ENCODE measurements around the gene CNTRL.

CNTRL gene

DNA sequence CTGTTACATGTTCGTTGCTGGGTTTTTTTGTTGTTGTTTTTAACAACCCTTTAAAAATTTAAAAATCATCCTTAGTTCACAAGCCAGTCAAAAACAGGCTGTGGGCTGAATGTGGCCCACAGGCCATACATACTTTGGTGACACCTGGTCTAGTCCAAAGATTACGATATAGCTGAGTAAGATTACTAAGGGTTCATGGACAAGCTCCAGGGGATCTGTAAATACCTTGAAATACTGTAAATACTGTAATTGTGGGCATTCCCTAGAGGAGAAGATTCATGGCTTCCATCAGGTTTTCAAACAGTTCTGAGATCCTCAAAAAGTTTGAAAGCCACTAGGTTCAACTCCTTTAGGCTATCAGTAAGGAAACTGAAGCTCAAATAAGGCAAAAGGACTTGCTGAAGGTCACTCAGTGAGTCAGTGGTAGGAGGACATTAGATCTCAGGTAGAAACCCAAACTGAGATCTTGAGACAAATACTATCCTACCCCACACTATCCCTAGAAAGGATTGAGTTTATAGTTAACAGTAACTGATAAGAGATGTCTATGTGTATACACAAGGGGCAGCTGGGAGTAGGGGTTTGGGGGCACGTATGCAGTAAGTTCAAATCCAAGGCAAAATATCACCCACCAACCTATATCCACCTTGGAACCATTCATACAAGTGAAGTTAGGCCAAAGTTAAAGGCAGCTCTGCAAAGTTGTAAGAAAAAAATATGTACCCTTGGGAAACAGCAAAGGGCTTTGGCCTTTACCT lies 109.1 kb downstream of the CNTRL start:
- DNase-seq: no peak

DNA sequence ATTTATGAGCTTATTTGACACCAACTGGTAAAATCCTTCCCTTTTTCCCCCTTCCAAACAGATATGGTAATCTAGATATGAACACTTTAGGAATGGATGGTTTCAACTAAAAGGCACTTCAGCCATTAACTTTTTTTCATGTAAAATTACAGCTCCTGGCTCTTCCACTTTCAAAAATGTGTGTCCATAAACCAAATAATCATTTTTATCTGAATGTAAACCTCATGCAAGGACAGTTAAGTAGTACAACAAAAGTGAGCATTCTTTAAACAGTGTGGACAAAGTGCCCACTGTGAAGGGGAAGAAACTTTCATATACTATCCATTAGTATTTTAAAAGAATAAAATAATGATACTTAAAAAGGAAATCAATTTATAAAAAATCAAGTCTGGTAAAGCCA lies 109.7 kb downstream of the CNTRL start:
- DNase-seq: no peak

DNA sequence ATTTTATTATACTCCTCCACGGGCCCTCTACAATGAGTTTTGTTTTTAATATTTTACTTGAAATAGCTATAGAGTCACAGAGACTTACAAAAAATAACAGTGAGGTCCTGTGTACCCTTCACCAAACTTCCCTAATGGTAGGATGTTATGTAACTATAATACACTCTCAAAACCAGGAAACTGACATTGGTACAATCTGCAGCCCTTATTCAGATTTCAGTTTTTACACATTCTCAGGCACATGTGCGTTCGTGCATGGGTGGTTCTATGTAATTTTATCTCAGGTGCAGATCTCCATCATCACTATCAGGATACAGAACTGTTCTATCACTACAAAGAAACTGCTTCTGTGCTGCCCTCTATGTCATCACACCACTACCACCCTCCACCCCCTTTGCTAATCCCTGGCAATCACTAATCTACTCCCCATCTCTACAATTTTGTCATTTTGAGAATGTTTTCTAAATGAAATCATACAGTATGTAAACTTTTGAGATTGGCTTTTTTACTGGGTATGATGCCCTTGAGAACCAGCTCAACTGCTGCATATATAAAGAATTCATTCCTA lies 110.5 kb downstream of the CNTRL start:
- no peak for DNase-seq

DNA sequence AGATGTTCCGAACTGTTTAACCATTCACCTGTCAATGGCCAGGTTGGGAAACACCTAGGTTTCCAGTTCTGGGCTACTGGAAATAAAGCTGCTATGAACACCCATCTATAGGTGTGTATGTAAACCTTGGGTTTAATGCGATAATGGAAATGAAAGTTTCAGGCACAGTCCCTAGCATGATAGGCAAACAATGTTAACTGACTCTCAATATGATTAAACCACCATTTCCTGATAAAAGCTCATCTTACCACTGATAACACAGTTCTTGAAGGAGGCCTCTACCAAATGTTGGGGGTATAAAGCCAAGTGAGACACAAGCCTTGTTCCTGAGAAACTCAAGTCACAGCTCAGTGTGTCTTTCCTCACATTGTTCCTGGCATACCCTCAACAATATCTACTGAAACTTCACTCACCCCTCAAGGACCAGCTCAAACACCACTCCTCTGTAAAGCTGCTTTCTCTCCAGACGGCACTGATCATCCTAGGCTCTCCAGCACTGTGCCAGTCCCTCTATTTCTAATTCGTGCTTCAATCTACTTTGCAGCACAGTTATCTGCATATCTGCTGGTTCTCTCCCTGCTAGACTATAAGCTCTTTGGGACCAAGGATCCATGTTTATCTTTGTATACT lies 111.1 kb downstream of the CNTRL start:
- no peak for DNase-seq

DNA sequence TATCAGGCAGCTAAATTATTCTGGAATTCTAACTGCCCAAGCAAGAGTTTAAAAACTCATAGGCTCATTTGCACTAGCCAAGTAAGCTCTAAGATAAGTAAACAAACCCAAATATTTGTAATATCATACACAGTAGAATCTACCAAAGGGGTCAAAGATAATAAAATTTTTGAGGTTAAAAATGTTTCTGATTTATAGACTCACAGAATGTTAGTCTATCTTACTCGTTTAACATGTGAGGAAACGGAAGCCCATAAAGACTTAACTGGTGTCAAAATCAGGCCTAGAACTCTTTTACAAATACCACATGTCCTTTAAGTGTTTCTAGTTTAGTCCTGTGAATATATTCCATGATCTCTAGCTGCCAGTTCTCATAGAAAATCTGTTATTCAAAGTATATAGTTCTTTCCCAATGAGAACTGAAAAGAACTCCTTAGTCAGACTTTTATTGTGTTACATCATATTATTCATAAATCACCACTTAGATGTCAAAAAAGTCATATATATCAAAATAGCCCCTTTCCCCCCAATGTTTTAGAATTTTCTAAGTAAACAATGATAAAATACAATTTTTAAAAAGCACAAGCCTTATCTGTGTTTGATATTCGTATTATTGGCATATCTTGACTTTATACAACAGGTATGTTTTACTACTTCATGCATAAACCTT lies 113.0 kb downstream of the CNTRL start:
- no peak for DNase-seq

DNA sequence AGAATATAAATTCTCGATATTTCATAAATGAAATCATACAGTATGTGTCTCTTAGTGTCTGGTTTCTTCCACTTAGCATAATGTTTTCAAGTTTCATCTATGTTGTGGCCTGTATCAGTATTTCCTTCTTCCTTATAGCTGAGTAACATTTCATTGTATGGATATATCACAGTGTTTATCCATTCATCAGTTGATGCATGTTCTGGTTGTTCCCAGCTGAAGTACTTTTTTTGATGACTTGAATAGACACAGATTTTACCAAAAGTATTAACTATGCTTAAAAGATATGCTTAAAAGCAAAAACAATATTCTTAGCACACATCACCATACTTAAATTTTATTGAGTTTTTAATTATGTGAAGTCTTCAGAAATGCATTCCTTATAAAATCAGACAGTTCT lies 114.3 kb downstream of the CNTRL start:
- no peak for DNase-seq

DNA sequence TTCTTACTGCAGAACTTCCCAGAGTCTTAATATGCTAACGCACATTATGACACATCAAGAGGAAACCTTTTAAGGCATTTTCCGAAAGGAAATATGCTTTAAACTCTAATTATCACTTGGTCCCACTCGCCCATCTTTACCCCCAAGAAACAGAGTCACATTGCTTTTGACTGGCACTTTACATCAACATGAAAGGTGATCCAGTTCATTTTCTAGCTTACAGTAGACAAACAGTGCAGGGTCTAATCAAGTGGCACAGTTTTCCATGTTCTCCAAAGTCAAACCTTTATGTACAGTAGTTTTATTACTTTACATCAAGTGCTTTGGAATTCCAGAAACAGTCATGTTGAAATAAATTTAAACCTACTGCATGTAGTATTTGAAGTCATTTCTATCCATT lies 114.9 kb downstream of the CNTRL start:
- no peak for DNase-seq

DNA sequence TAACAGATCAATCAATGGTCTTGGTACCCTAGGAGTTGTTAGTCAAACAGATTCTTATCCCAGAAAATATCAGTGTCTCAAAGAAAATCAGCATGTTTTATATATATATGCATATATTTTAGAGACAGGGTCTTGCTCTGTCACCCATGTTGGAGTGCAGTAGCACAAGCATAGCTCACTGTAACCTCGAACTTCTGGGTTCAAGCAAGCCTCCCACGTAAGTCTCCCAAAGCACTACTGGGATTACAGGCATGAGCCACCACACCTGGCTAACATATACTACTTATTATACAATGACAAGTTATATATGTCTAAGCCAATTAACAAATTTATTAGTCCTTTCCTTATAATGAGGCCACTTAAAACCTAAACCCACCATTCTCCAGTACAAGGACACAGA lies 116.5 kb downstream of the CNTRL start:
- no peak for DNase-seq

DNA sequence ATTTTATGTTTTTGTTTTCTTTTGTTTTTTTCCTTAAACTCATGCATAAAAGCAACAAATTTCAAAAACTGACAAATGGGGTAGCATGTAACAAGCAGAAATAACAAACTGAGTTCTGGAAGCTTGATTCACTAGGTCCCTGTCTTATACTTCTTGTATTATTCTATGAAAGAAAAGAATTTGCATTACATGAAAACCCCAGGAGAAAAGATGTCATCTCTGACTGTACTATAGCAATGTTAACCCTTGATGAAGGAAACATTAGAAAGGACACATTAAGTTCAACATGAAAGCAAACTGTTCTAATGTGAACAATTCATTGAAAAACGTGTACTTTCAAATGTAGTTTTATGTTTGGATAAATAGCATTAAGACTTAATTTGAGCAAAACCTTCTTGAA lies 117.8 kb downstream of the CNTRL start:
- DNase-seq: peak in 1 of 3 donors; percentile 27

DNA sequence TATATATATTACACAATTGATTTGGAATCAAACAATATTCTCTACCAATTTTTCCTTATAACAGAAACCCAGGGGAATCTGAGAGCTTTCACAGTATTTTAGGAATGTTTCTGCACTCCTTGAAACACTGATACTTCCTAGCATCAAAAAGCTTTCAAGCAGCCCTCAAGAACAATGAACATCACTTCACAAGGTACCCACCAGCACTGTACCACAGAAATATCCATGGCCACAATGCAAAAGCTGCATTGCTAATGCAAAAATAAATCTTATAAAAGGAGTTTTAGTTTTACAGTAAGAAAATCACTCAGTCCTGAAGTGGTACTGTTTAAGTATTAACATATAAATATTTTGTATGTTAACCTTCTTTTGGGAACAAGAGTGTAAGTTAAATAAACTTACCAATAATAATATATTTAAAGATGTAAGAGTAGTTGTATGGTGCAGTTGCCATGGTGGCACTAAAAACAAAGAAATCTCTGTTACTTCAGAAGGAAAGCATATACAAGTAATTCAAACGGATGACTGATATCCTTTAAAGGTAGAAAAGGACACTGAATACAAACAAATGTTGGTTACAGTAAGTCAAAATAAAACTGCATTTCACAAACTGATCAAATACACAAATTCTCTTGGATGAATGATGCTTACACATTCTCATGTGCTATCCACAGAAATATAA lies 118.3 kb downstream of the CNTRL start:
- no peak for DNase-seq

DNA sequence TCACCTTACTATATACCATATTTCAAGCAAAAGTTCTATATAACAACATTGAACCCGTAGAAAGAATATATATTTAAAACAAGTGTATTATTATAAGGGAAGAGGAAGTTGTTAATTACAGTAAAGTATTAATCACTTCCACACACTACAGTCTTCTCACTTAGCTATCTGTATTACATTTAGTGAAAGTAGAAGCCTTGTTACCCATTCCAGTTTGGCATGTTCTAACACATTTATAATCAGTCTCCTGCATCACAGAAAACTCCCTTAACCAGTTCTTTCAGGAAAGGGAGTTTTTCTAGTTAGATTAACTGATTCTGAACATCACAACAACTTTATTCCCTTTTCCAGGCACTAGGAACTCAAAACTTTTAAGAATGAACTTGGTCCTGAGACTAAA lies 120.0 kb downstream of the CNTRL start:
- peak in 1 of 3 donors; percentile 53 for DNase-seq

DNA sequence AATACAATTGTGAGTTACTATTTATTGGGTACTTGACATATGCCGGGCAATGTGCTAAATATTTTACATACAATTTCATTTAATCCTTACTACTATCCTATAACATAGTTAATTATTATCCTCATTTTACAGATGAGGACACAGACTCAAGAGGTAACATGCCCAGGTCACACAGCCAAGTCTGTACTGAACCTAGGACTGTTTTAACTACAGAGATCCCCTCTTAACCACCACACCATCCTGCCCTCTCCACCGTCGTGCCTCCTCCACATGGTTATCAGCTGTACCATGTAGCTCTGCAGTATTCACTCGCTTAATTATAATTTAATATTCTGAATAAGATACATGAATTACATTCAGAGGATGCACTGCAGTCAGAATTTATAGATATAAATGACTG lies 121.6 kb downstream of the CNTRL start:
- DNase-seq: no peak

DNA sequence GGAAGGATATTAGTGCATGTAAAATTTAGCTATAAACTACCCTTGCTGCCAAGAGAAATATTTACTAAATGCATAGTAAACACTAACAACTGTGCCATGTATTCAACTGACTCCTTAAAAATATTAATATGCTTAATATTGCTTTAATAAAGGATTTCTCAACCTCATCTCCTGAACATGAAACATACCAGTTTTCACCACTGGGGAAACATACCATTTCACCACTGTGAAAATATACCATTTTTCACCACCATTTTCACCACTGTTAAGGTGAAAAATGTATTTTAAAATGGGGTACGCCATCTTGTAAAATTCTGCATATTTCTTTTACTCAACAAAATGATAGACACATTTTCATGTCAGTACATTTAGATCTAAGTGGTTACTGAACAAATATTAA lies 122.4 kb downstream of the CNTRL start:
- DNase-seq: no peak

DNA sequence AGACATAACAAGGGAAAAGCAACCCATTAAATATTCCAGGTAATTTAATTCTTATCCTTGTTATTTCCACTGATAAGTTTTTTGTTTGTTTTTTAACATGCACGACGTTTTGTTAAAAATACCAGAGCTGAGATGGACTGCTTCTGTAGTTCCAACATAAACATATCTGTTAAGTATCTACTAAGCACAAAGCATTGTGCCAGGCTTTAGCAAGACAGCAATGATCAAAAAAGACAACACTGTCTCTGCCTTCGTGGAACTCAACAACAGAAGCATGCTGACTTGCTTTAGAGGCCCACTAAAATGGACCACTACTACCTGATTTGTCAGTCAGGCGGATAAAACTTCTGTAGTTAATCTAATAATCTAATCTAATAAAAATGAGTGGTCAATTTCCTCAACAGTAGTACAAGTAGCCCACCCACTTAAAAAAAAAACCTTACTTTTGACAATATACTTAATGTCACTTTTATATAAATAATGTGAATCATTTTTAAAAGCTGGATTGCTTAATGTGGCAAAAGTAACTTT lies 123.8 kb downstream of the CNTRL start:
- no peak for DNase-seq

DNA sequence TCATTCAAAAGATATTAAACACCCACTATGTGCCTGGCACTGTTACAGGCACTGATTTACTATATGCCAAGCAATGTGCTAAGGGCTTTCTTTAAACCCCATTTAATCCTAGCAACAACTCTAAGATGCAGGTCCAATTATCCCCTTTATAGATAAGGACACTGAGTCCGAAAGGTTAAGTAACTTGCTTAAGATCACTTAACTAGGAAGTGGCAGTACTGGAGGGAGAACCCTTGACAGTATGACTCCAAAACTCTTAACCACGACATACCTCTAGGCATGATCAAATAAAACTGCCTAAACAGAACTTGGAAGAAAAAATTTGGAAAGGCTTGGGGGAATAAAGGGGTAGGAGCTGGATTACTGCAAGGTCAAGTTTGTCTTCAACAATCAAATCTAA lies 125.2 kb downstream of the CNTRL start:
- peak in 2 of 3 donors; percentile 27 to 47 for DNase-seq

DNA sequence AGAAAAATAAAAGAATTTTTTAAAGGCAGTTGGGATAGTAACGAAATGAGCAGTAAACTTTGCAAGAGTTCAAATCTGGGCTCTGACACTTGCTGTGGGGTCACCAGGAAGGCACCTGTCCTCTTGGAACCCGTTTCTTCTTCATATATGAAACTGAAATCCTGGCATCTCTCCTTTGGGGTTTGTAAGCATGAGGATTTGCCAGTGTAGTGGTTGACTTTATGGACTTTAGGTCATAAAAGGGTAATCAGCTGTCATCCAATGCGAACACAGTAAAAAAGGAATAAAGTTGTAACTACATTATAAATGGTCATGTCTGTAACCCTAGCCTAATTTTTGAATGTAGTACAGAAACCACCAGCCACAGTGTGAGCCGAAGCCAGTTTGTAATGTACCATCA lies 125.6 kb downstream of the CNTRL start:
- DNase-seq: peak in 1 of 3 donors; percentile 22

DNA sequence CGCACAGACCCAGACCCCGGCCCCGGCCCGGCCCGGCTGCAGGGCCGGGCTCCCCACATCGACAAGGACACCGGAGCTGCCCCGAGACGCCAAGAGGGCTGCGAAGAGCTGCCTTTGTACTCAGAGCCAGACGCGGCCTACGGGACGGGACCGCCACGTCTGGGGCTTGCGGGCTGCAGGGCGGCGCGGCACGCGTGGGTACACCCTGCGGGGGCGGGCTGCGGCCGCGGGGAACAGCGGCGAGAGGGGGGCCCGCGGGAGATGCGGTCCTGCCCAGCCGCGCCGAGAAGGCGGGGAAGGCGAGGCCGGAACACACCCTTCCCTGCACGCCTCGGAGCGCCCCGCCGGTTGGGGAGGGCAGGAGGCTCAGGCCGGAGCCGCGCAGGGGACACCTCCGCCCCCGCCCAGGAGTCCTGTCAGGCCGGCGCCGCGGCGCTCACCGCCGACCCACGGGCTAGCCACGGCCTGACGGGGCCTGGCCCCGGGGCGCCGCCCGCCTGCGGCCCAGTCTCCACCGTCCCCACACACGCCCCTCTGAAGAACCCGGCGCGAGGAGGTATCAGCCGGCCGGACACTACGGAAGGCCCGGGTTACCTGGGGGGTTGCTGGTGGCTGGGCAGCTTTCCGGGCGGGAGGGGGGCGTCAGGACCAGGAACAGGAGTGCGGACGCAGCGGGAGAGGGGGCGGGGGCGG lies 126.4 kb downstream of the CNTRL start:
- DNase-seq: peak; percentile 47 to 76 (median 51)

DNA sequence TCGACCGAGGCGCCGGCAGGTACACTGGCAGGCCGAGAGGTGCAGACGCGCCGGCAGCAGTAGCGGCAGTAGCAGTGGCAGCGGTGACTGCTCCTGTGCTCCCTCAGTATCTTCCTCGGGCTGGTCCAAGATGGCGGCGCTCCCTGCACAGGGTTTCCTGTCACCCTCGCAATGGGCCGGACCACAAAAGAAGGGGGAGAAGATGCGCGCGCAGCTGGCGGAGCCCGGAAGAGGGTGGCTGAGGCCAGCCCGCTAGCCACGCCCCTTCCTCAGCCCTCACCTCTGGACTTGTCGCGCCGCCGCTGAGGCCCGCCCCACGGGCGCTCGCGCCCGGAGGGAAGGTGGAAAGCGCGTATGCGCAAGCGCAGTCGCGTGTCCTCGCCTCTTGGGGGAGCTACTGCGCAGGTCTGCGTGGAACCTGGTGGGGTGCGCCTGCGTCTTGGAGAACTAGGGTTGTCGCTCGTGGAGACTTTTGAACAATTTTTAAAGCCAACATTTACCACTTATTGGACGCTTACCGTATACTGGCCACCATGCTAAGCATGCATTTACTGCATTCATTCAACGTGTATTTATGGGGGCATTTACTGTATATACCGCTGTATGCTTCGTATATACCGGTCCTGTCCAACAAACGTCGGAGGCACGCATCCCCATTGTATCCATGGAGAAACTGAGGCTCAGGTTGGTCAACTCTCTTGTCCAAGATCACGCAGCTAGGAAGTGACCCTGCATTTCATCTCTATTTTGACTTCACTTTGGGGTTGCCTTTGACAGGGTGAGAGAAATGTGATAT lies 127.2 kb downstream of the CNTRL start, which contains the start of gene RAB14:
TSS of gene RAB14 (minus strand) at position 132 of the 796 bp plus-strand sequence. CDS start 8,457 bp downstream, outside the sequence.
- peak; percentile 99 to 100 (median 100) for DNase-seq

DNA sequence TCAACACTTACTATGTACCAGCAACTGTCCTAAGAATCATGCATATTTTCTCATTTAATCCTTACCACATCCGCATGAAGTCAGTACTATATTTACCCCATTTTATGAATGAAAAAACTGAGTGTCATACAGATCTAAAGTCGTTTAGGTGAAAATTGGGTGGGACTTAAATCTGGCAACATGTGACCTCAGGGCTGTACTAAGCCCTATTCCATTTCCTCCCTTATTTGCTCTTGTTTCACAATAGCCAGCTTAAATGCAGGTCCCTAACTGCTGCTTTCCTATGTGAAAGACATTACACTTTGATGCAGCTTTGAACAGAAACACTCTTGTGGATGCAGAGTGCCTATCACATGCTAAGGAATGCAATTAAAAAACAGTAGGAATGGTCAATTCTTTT lies 129.4 kb downstream of the CNTRL start:
- no peak for DNase-seq

DNA sequence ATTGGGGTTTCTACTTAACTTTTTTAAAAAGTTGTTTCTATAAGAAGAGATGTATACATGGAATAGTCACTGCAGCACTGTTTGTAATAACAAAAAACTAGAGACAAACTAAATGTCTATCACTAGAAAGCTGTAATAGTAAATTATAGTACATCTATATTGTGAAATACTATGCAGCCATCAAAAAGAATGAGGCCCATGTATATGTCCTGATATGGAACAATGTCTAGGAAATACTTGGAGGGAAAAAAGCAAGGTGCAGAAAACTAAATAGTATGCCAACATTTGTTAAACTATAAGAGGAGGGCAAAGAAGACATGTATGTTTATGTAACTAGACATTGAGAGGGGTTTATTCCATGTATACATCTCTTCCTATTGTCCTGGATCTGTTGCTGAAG lies 129.9 kb downstream of the CNTRL start:
- DNase-seq: no peak
